ENCODE results near the gene DAB1.

The DAB1 gene

GRCh38 chr1:57411262-57411661 is 12.6 kb downstream of the DAB1 start:
- DNase-seq (ENCODE audit: low read depth, low spot score) = no peak

DNA sequence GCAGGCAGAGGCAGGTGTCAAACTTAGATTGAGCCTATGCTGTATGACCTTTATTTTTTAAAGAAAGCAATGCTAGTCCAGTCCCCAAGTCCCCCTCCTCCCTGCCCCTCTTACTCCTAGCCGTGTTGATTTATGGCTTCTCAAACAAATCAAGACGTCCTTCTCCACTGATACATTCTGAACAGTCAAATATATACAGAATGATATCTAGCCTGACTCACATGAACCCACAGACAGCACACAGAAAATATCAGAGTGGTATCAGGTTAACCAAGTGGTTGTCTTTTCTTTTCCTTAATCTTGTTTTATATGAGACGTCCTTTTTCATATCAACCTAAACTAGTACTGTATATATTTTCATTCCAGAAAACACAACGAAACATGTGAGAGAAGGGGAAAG is 13.4 kb downstream of the DAB1 start:
- DNase-seq (ENCODE audit: low read depth, low spot score) = no peak

GRCh38 chr1:57407928-57408327 is 15.9 kb downstream of the DAB1 start:
- DNase-seq (ENCODE audit: low read depth, low spot score) = no peak

GRCh38 chr1:57406428-57406970 is 17.4 kb downstream of the DAB1 start:
- no peak for DNase-seq (ENCODE audit: low read depth, low spot score)

- DNase-seq (ENCODE audit: low read depth, low spot score) = no peak
These were observed 19.0 kb downstream of the DAB1 start for GRCh38 chr1:57404884-57405283.

DNA sequence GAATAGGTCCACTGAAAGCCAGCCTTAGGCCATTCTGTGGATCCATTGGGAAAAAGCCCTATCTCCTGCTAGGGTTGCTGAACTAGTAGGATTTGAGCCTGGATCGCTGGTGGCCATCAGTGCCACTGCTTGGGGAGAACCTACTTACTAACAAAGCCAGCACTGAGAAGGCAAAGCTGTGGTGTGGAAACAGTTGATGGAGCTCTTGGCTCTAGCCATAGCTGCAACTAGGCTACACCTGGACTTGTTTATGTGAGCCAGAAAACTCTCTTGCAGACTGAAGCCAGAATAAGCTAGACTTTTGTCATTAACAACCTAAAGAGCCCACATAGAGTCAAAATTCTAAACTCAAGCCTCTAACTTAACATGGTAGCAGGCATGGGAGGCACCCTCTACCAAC is 20.7 kb downstream of the DAB1 start:
- no peak for DNase-seq (ENCODE audit: low read depth, low spot score)

DNA sequence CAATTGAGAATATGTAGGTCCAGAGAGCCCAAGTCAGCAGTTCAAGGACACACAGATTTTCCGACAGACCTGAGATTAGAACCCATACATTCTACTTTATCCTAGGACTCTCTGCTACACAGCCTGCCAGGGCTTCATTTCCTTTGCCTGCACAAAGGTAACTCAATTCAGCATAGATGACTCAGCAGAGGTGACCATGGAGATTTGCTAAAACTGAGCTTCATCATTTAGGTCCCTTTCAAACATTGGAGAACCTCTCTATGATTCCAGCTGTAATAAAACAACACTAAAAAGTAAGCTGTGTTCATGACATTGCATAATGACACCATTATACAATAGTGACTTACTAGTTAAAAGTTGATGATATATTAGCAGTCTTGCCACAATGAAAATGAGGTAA is 22.2 kb downstream of the DAB1 start:
- DNase-seq (ENCODE audit: low read depth, low spot score) = no peak

DNA sequence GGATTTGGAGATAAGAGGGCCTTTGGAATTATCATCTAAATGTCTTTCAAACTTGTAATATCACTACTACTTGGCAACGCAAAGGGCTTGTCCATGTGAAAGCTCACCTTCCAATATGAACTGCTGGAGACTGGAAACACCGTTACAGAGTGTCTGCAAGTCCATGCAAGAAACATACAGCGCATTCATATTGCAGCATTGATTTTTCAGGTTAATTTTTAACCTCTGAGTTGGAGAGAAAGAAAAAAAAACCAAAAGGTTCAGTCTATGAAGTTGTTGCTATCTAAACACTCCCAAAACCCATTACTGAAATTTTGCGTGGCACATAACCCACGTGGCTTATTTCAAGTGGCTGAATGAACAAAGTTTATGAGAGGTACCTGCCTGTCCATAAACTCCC is 23.8 kb downstream of the DAB1 start:
- no peak for DNase-seq (ENCODE audit: low read depth, low spot score)

DNA sequence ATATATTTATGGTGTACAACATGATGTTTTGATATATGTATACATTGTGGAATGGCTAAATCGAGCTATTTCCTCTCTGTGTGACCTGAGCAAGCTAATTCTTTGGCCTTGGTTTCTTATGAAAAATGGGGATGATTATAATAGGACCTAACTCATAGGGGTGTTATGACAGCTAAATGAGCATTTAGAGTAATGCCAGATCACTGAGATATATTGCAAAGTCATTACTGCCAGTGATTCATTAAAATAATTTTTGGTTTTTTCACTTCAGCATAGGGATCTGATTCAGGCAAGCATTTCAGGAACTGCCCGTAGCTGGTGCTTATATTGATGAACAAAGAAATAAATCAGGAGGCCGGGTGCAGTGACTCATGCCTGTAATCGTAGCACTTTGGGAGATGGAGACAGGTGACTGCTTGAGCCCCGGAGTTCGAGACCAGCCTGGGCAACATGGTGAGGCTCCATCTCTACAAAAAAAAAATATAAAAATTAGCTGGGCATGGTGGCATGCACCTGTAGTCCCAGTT is 30.7 kb downstream of the DAB1 start:
- no peak for DNase-seq (ENCODE audit: low read depth, low spot score)

- no peak for DNase-seq (ENCODE audit: low read depth, low spot score)
These were observed 38.5 kb downstream of the DAB1 start for GRCh38 chr1:57385336-57385735.

DNA sequence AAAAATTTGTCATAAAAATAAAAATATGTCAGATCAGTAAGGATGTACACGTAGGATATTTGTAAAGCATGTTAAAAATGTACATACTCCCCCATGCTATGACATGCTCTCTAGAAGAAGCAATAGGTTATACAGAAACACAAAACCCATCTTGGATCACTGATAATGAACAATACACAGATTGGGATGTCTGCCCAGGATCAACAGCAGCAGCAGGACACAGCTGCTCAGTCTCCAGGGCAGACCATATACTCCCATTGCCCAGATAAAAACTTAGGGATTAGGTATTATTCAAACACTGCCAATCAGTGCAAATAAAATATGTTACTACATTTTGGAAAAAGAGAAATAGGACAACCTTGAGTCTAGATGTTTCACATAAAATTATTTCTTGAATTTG is 39.0 kb downstream of the DAB1 start:
- DNase-seq (ENCODE audit: low read depth, low spot score) = no peak

DNA sequence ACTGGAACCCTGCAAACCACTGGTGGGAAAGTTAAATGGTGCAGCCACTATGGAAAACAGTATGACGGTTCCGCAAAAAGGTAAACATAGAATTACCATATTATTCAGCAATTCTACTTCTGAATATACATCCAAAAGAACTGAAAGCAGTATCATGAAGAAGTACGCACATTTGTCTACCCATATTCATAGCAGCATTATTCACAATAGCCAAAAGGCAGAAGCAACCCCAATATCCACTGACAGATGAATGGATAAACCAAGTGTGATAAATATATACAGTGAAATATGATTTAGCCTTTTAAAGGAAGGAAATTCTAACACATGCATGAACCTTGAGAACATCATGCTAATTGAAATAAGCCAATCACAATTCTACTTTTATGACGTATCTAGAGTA is 39.6 kb downstream of the DAB1 start:
- DNase-seq (ENCODE audit: low read depth, low spot score) = no peak

- DNase-seq (ENCODE audit: low read depth, low spot score) = no peak
These were observed 42.0 kb downstream of the DAB1 start for GRCh38 chr1:57381871-57382270.

GRCh38 chr1:57381426-57381825 is 42.4 kb downstream of the DAB1 start:
- no peak for DNase-seq (ENCODE audit: low read depth, low spot score)

DNA sequence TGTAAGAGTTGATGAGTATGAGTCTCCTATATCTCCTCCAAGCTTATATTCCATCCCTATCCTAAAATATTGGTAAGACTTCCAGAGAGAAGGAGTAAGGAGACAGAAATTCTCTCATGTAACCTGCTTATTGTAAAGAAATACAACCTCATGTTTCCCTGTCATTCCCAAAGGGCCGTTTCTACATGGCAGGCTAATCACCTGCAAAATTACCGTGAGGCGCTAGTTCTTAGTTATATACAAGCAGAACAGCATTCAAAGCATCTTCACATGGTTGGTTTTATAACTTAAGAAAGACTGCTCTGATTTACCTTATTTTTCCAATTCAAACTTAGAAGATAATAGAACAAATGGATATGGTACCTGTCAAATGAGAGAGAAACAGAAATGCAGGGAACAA is 42.9 kb downstream of the DAB1 start:
- no peak for DNase-seq (ENCODE audit: low read depth, low spot score)

DNA sequence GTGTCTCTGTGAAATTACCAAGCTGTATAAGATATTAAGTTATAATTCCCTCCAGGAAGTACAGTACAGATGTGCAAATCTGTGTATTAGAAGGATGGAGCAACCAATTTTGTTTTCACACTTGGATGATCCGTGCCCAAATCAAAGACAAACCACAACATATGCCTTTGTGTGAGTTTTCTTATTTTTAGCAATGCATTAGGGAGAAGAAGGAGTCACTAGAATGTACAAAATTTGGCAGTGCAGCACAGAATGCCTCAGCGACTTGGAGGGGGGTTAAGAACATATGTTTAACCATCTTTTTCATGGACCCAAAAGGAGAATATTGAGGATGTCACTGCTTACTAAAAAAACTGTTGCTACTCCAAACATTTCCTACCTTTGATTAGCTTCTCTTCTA is 45.3 kb downstream of the DAB1 start:
- DNase-seq (ENCODE audit: low read depth, low spot score) = no peak

DNA sequence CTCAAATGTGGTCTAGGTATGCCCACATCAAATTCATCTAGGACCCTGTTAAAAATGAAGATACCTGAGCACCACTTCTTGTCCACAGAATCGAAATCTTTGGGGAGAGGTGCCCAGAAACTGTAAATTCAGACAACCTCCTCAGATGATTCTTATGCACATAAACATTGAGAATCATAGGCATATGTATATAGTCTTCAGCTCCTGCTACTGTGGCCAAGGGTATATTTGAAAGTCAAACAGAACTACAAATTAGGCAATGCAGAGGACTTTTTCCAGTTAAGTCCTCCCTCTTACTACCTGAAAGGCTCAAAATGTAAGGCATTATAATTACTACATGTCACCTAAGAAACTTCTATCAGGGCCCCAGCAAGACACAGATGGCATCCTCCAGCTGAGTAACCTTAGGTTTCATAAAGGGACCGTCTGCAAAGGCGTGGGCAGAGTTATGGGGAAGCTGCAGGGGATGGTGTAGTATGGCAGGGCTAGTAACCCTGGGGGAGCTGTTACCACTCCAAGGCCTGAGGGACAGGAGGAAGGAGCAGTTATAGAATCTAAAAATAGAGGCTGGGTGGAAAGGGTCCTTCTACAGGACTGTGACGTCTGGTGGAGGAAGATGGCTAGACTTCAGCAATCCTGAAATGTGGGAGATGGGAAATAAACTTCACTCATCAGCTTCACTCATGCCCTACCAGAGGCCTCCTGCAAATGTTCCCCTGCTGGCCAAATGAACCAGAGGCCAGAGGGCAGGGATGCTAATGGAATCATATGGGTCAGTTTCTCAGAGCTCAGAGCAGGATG is 46.3 kb downstream of the DAB1 start:
- no peak for DNase-seq (ENCODE audit: low read depth, low spot score)

GRCh38 chr1:57376041-57376440 is 47.8 kb downstream of the DAB1 start:
- no peak for DNase-seq (ENCODE audit: low read depth, low spot score)

DNA sequence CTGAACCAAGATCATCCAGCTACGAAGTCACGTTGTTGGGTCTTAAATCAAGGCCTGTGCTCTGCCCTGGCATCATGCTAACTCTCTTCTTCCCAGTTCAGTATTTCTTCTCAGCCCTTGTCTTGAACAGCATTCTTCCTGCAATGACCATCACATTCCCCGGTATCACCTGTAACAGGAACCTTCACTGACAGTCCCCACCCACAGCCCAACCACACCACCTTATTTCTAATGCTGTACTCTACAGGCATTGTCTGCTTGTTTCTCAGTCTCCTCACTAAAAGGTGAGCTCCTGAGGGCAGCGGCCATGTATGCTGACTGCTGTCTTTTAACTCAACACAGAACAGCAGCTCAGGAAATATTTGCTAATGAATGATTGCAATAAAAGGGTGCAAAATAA is 54.0 kb downstream of the DAB1 start:
- no peak for DNase-seq (ENCODE audit: low read depth, low spot score)

- DNase-seq (ENCODE audit: low read depth, low spot score) = no peak
These were observed 55.9 kb downstream of the DAB1 start for GRCh38 chr1:57367945-57368344.

GRCh38 chr1:57363643-57364042 is 60.2 kb downstream of the DAB1 start:
- no peak for DNase-seq (ENCODE audit: low read depth, low spot score)

DNA sequence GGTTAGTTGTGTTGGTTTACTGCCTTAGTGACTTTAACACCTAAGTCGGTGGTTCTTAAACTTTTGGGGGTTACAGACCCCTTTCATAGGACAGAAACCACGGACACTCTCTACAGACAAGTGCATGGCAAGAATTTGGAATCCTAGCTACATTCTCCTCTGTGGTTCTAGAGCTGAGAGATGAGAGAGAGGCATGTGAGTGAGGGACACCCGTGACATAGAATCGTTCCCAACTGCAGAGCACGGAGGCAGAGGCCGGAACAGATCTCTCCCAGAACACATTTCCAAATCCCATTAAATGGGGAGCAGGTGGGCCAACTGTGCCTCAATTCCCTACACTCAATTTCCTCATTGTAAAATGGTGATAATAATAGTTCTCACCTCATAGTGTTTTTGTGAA is 60.7 kb downstream of the DAB1 start:
- no peak for DNase-seq (ENCODE audit: low read depth, low spot score)

DNA sequence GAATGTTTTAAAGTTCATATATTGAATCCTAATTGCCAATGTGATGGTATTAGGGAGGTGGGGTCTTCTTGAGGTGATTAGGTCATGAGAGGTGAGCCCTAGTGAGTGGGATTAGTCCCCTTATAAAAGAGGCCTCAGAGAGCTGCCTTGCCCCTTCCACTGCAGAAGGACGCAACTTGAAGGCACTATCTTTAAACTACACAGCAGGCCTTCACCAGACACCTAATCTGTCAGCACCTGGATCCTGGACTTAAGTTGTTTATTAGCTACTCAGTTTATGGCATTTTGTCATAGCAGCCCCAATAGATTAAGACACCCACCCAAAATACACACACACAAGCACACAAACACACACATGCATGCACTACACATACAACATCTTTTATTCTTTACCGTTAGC is 61.4 kb downstream of the DAB1 start:
- no peak for DNase-seq (ENCODE audit: low read depth, low spot score)

DNA sequence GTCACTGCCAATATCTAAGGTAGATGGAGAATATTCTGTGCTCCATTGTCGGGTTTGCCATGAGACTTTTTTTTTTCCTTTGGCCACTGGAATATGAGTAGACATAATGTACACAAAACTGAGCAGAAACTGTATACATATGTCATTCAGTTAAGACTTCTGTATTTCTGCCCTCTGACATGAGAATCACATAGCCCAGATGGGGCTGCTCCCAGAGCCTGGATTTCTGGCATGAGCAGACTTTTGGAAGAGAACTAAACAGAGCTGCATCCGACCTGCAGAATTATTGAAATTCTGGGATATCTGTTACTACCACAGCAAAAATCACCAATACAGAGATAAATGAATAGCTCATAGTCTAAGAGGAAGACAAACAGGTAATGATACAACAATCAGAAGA is 62.3 kb downstream of the DAB1 start:
- no peak for DNase-seq (ENCODE audit: low read depth, low spot score)
